HepG2 (cell line): ENCODE data around the gene MYO19. TPM values are rescaled to one million over a fixed set of nuclear protein-coding genes. Genes with fewer than 3 reads are reported as not detected.

Experiments
- BCL6 ChIP-seq: IDR thresholded peaks from 2 replicates; pipeline ENCODE4 v1.6.1; 2016; ENCODE audit warnings: missing genetic modification reagents, missing compliant biosample characterization
- CBFB ChIP-seq: sonication (generic); formaldehyde crosslinking; IDR thresholded peaks from 2 replicates; pipeline ENCODE4 v1.4.0; 2020; ENCODE audit warnings: missing genetic modification reagents
- FOXO4 ChIP-seq: sonication (generic); formaldehyde crosslinking; conservative IDR thresholded peaks from 2 replicates; pipeline ENCODE4 v1.8.1; 2023; ENCODE audit warnings: missing genetic modification reagents
- GABPB1 ChIP-seq: IDR thresholded peaks from 2 replicates; pipeline ENCODE4 v1.6.1; 2016; ENCODE audit warnings: mild to moderate bottlenecking, missing genetic modification reagents, moderate library complexity, missing compliant biosample characterization
- GATA4 ChIP-seq: sonication (generic); IDR thresholded peaks from 2 replicates; pipeline ENCODE4 v1.6.1; 2016; ENCODE audit warnings: antibody characterized with exemption, low read depth, borderline replicate concordance
- HNF1A ChIP-seq, 2 experiments: sonication (generic) in 1 of 2; formaldehyde crosslinking in 1 of 2; IDR thresholded peaks; 2 replicates each; pipeline versions ENCODE4 v1.4.0 to v1.6.1; 2016 to 2020; ENCODE audit warnings: borderline replicate concordance in 1 of 2, low read depth in 1 of 2, mild to moderate bottlenecking in 1 of 2, missing genetic modification reagents in 1 of 2
- HNF4G ChIP-seq, 2 experiments: sonication (generic) in 1 of 2; formaldehyde crosslinking in 1 of 2; IDR thresholded peaks; 2 replicates each; pipeline versions ENCODE4 v1.4.0 to v1.6.1; 2011 to 2020; ENCODE audit warnings: borderline replicate concordance in 2 of 2, low read depth in 2 of 2, mild to moderate bottlenecking in 2 of 2, low read length in 1 of 2, missing genetic modification reagents in 1 of 2, moderate library complexity in 1 of 2
- NFE2L1 ChIP-seq: sonication (generic); formaldehyde crosslinking; IDR thresholded peaks from 2 replicates; pipeline ENCODE4 v1.4.0; 2020; ENCODE audit warnings: missing genetic modification reagents, mild to moderate bottlenecking, borderline replicate concordance
- NR2C2 ChIP-seq: sonication (generic); formaldehyde crosslinking; IDR thresholded peaks from 2 replicates; pipeline ENCODE4 v1.4.0; 2020; ENCODE audit warnings: missing genetic modification reagents, mild to moderate bottlenecking, moderate library complexity, borderline replicate concordance
- NR2F1 ChIP-seq, 2 experiments: fragments of 450-650 bp in 1 of 2; formaldehyde crosslinking in 1 of 2; IDR thresholded peaks; 2 replicates each; pipeline versions ENCODE4 v1.5.0 to v1.6.1; 2016 to 2020; ENCODE audit warnings: mild to moderate bottlenecking in 1 of 2, missing compliant biosample characterization in 1 of 2, missing genetic modification reagents in 1 of 2, moderate library complexity in 1 of 2
- PPARG ChIP-seq: conservative IDR thresholded peaks from 2 replicates; pipeline ENCODE4 v1.6.1; 2016; ENCODE audit warnings: missing biosample characterization, missing genetic modification reagents
- RFXANK ChIP-seq: IDR thresholded peaks from 2 replicates; pipeline ENCODE4 v1.6.1; 2016
- SMYD3 ChIP-seq: sonication (generic); formaldehyde crosslinking; IDR thresholded peaks from 2 replicates; pipeline ENCODE4 v1.8.1; 2023; ENCODE audit warnings: mild to moderate bottlenecking, missing genetic modification reagents
- YY1 ChIP-seq: IDR thresholded peaks from 2 replicates; pipeline ENCODE4 v1.6.1; 2011; ENCODE audit warnings: low read length, low read depth, moderate library complexity, mild to moderate bottlenecking; ENCODE audit not compliant: insufficient read depth, insufficient replicate concordance
- ZNF598 ChIP-seq: sonication (generic); formaldehyde crosslinking; IDR thresholded peaks from 2 replicates; pipeline ENCODE4 v1.5.1; 2020; ENCODE audit warnings: mild to moderate bottlenecking, missing genetic modification reagents, borderline replicate concordance
- ZNF644 ChIP-seq: IDR thresholded peaks from 2 replicates; pipeline ENCODE4 v1.6.1; 2016; ENCODE audit warnings: low read depth
- ZNF660 ChIP-seq: sonication (generic); formaldehyde crosslinking; IDR thresholded peaks from 2 replicates; pipeline ENCODE4 v1.5.1; 2020; ENCODE audit warnings: mild to moderate bottlenecking, low read depth, missing genetic modification reagents, borderline replicate concordance
- ZNF687 ChIP-seq: sonication (generic); formaldehyde crosslinking; IDR thresholded peaks from 2 replicates; pipeline ENCODE4 v1.5.1; 2020; ENCODE audit warnings: mild to moderate bottlenecking, missing genetic modification reagents, moderate library complexity
- ZNF879 ChIP-seq: sonication (generic); formaldehyde crosslinking; IDR thresholded peaks from 2 replicates; pipeline ENCODE4 v1.8.1; 2023; ENCODE audit warnings: missing genetic modification reagents
- polyA plus RNA-seq, 8 experiments: library from polyadenylated mRNA; depleted of rRNA in 3 of 8; stranded (reverse) in 7 of 8; unstranded in 1 of 8; fragments of >200 nt; fragmentation: Illumina TruSeq in 4 of 8; extraction: Trizol in 4 of 8; gene quantifications; 2 replicates each; pipeline versions ENCODE4 v1.2.1 to v1.2.3, GENCODE V29; 2011 to 2016; ENCODE audit warnings: low read depth in 4 of 8, missing spikeins in 1 of 8, mixed read lengths in 1 of 8; ENCODE audit not compliant: insufficient read depth in 1 of 8
- total RNA-seq, 5 experiments: library from RNA; depleted of rRNA; stranded (reverse); fragments of >200 nt; fragmentation: Illumina TruSeq; extraction: Trizol; gene quantifications; 2 replicates each; pipeline ENCODE4 v1.2.3, GENCODE V29; 2016; ENCODE audit warnings: low read depth in 1 of 5

MYO19 gene
- total and polyA plus RNA-seq, 2 of the 13 experiments (the other 11 are each of a cell fraction or from before 2014, with no cell fraction given): 75.7 to 82.3 TPM

- no peak for TF ChIP-seq ZNF879 (CRISPR knock-in tag)
- no peak for TF ChIP-seq HNF1A (IDR thresholded peaks at IDR 0.05; ENCODE audit: low read depth)
- TF ChIP-seq HNF1A (CRISPR knock-in tag; IDR thresholded peaks at IDR 0.05; ENCODE audit: borderline replicate concordance): no peak
- no peak for TF ChIP-seq RFXANK (CRISPR knock-in tag)
- no peak for TF ChIP-seq YY1
- TF ChIP-seq NR2F1 (CRISPR knock-in tag; IDR thresholded peaks at IDR 0.05): no peak
- no peak for TF ChIP-seq BCL6 (CRISPR knock-in tag)
- no peak for TF ChIP-seq CBFB (CRISPR knock-in tag)
- no peak for TF ChIP-seq GABPB1 (CRISPR knock-in tag)
- 0 out of 2 replicates have a peak, but pooled peaks have one; percentile 18 for TF ChIP-seq NR2C2
- no peak for TF ChIP-seq GATA4
- TF ChIP-seq PPARG: no peak
- no peak for TF ChIP-seq ZNF660 (CRISPR knock-in tag)
- no peak for TF ChIP-seq ZNF598 (CRISPR knock-in tag)
- 0 out of 2 replicates have a peak, but pooled peaks have one; percentile 26 for TF ChIP-seq FOXO4 (CRISPR knock-in tag)
- TF ChIP-seq HNF4G (IDR thresholded peaks at IDR 0.05; ENCODE audit: borderline replicate concordance, low read depth, low read length): 0 out of 2 replicates have a peak, but pooled peaks have one; percentile 18
- TF ChIP-seq HNF4G (CRISPR knock-in tag; IDR thresholded peaks at IDR 0.05; ENCODE audit: borderline replicate concordance, low read depth): no peak
- peak; percentile 5; the same call in 1 of the 2 replicates for TF ChIP-seq ZNF687 (CRISPR knock-in tag)
- no peak for TF ChIP-seq NFE2L1 (CRISPR knock-in tag)
- TF ChIP-seq SMYD3 (CRISPR knock-in tag): no peak
- TF ChIP-seq ZNF644: no peak
Observed at GRCh38 chr17:36506249-36506826, 28.3 kb downstream of the MYO19 start (continued).
